WTC11 (cell line): Measurements from ENCODE around the gene SNAPC1.

Experiments
- ATF1 ChIP-seq: sonication (generic); formaldehyde crosslinking; IDR thresholded peaks from 2 replicates; pipeline ENCODE4 v1.8.1; 2023; ENCODE audit warnings: mild to moderate bottlenecking, moderate library complexity, missing genetic modification reagents
- CREB1 ChIP-seq: sonication (generic); formaldehyde crosslinking; IDR thresholded peaks from 2 replicates; pipeline ENCODE4 v1.8.0; 2023; ENCODE audit warnings: mild to moderate bottlenecking, missing genetic modification reagents
- CTCF ChIP-seq: fragments of 200-600 bp; IDR thresholded peaks from 2 replicates; pipeline ENCODE4 v1.8.0; 2022; ENCODE audit warnings: antibody characterized with exemption
- ETV6 ChIP-seq: sonication (generic); formaldehyde crosslinking; IDR thresholded peaks from 2 replicates; pipeline ENCODE4 v1.8.1; 2022; ENCODE audit warnings: mild to moderate bottlenecking, missing genetic modification reagents
- GTF2I ChIP-seq: fragments of 250-450 bp; sonication (Bioruptor Pico); conservative IDR thresholded peaks from 2 replicates; pipeline ENCODE4 v1.4.0; 2021; ENCODE audit warnings: mild to moderate bottlenecking
- TP53 ChIP-seq: sonication (generic); formaldehyde crosslinking; IDR thresholded peaks from 2 replicates; pipeline ENCODE4 v1.8.1; 2023; ENCODE audit warnings: mild to moderate bottlenecking, missing genetic modification reagents
- ZBTB21 ChIP-seq: sonication (generic); formaldehyde crosslinking; IDR thresholded peaks from 2 replicates; pipeline ENCODE4 v1.8.1; 2023; ENCODE audit warnings: mild to moderate bottlenecking, missing genetic modification reagents, borderline replicate concordance
- ZMAT4 ChIP-seq: fragments of 250-450 bp; sonication (Bioruptor Pico); IDR thresholded peaks from 2 replicates; pipeline ENCODE4 v1.9.0; 2021; ENCODE audit warnings: mild to moderate bottlenecking
- ZNF138 ChIP-seq: sonication (generic); formaldehyde crosslinking; conservative IDR thresholded peaks from 2 replicates; pipeline ENCODE4 v1.8.1; 2022; ENCODE audit warnings: mild to moderate bottlenecking, moderate library complexity, missing genetic modification reagents
- ZNF396 ChIP-seq: fragments of 250-450 bp; sonication (Bioruptor Pico); IDR thresholded peaks from 2 replicates; pipeline ENCODE4 v1.8.0; 2021; ENCODE audit warnings: mild to moderate bottlenecking, moderate library complexity, borderline replicate concordance
- ZNF423 ChIP-seq: fragments of 250-450 bp; sonication (Bioruptor Pico); IDR thresholded peaks from 2 replicates; pipeline ENCODE4 v2.1.2; 2022; ENCODE audit warnings: mild to moderate bottlenecking, moderate library complexity
- TF ChIP-seq, protein P1 (sequence below): sonication (generic); formaldehyde crosslinking; IDR thresholded peaks from 2 replicates; pipeline ENCODE4 v1.8.0; 2022; ENCODE audit warnings: mild to moderate bottlenecking, missing genetic modification reagents
- TF ChIP-seq, protein P2 (sequence below): sonication (generic); formaldehyde crosslinking; IDR thresholded peaks from 2 replicates; pipeline ENCODE4 v1.8.1; 2023; ENCODE audit warnings: mild to moderate bottlenecking, moderate library complexity, missing genetic modification reagents
- TF ChIP-seq, protein P3 (sequence below): sonication (generic); formaldehyde crosslinking; conservative IDR thresholded peaks from 2 replicates; pipeline ENCODE4 v1.8.1; 2023; ENCODE audit warnings: mild to moderate bottlenecking, low read depth, missing genetic modification reagents, moderate library complexity

GRCh38 chr14:61774861-61775260 lies 12.6 kb downstream of the SNAPC1 start:
- TF ChIP-seq CTCF (no peak), GTF2I (no peak), ZNF396 (CRISPR knock-in tag) (no peak), ZNF138 (CRISPR knock-in tag) (no peak), TP53 (CRISPR knock-in tag) (no peak), CREB1 (CRISPR knock-in tag) (no peak), ZMAT4 (CRISPR knock-in tag) (no peak), ATF1 (no peak), ZNF423 (CRISPR knock-in tag) (no peak), ETV6 (CRISPR knock-in tag) (no peak), ZBTB21 (no peak)
- TF ChIP-seq, protein P1, sequence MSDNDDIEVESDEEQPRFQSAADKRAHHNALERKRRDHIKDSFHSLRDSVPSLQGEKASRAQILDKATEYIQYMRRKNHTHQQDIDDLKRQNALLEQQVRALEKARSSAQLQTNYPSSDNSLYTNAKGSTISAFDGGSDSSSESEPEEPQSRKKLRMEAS (CRISPR knock-in tag) = no peak
- TF ChIP-seq, protein P2, sequence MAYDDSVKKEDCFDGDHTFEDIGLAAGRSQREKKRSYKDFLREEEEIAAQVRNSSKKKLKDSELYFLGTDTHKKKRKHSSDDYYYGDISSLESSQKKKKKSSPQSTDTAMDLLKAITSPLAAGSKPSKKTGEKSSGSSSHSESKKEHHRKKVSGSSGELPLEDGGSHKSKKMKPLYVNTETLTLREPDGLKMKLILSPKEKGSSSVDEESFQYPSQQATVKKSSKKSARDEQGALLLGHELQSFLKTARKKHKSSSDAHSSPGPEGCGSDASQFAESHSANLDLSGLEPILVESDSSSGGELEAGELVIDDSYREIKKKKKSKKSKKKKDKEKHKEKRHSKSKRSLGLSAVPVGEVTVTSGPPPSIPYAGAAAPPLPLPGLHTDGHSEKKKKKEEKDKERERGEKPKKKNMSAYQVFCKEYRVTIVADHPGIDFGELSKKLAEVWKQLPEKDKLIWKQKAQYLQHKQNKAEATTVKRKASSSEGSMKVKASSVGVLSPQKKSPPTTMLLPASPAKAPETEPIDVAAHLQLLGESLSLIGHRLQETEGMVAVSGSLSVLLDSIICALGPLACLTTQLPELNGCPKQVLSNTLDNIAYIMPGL (CRISPR knock-in tag) = no peak
- TF ChIP-seq, protein P3, sequence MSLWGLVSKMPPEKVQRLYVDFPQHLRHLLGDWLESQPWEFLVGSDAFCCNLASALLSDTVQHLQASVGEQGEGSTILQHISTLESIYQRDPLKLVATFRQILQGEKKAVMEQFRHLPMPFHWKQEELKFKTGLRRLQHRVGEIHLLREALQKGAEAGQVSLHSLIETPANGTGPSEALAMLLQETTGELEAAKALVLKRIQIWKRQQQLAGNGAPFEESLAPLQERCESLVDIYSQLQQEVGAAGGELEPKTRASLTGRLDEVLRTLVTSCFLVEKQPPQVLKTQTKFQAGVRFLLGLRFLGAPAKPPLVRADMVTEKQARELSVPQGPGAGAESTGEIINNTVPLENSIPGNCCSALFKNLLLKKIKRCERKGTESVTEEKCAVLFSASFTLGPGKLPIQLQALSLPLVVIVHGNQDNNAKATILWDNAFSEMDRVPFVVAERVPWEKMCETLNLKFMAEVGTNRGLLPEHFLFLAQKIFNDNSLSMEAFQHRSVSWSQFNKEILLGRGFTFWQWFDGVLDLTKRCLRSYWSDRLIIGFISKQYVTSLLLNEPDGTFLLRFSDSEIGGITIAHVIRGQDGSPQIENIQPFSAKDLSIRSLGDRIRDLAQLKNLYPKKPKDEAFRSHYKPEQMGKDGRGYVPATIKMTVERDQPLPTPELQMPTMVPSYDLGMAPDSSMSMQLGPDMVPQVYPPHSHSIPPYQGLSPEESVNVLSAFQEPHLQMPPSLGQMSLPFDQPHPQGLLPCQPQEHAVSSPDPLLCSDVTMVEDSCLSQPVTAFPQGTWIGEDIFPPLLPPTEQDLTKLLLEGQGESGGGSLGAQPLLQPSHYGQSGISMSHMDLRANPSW (CRISPR knock-in tag) = no peak
